NB4 (cell line): ENCODE measurements around the gene FAM47E.

Experiments
- CTCF ChIP-seq: IDR thresholded peaks from one replicate; pipeline ENCODE4 v1.5.1; 2012; ENCODE audit warnings: low read depth, low read length
- POLR2A ChIP-seq: IDR thresholded peaks from 2 replicates; pipeline ENCODE4 v1.6.1; 2011; ENCODE audit warnings: mild to moderate bottlenecking; ENCODE audit not compliant: insufficient read length; ENCODE audit errors: extremely low read depth

- TF ChIP-seq POLR2A (no peak), CTCF (no peak)
These were observed 15.6 kb upstream of the FAM47E start for GRCh38 chr4:76235915-76236314.
